IgD-negative memory B cell (primary cell): ENCODE measurements around the gene AQP5. TPM values are rescaled to one million over a fixed set of nuclear protein-coding genes. Genes with fewer than 3 reads are reported as not detected.

Experiments used
- H3K27ac Mint-ChIP-seq, 3 donors: one replicate each; pipeline ENCODE4 v1.8.0; 2020 to 2022; ENCODE audit warnings: mild to moderate bottlenecking in 3 of 3, mixed read lengths in 3 of 3, moderate library complexity in 1 of 3
- H3K27me3 Mint-ChIP-seq: one replicate; pipeline ENCODE4 v1.8.0; 2021; ENCODE audit warnings: mixed read lengths
- H3K36me3 Mint-ChIP-seq: one replicate; pipeline ENCODE4 v1.8.0; 2020; ENCODE audit warnings: mild to moderate bottlenecking, mixed read lengths
- H3K4me1 Mint-ChIP-seq, 3 donors: one replicate each; pipeline ENCODE4 v1.8.0; 2020 to 2022; ENCODE audit warnings: mixed read lengths in 3 of 3, mild to moderate bottlenecking in 1 of 3
- H3K4me3 Mint-ChIP-seq, 4 donors: one replicate each; pipeline ENCODE4 v1.8.0; 2020 to 2022; ENCODE audit warnings: mild to moderate bottlenecking in 4 of 4, mixed read lengths in 4 of 4, moderate library complexity in 3 of 4
- H3K9me3 Mint-ChIP-seq, 3 donors: one replicate each; pipeline ENCODE4 v1.8.0; 2020 to 2021; ENCODE audit warnings: mixed read lengths in 3 of 3, mild to moderate bottlenecking in 1 of 3
- polyA plus RNA-seq: library from polyadenylated mRNA; unstranded; fragments of 300-500 nt; fragmentation: Illumina TruSeq; gene quantifications from one replicate; pipeline ENCODE4 v1.2.3, GENCODE V29; 2021

Gene AQP5
- polyA plus RNA-seq, 1 donor from 2014 or later: not detected

DNA sequence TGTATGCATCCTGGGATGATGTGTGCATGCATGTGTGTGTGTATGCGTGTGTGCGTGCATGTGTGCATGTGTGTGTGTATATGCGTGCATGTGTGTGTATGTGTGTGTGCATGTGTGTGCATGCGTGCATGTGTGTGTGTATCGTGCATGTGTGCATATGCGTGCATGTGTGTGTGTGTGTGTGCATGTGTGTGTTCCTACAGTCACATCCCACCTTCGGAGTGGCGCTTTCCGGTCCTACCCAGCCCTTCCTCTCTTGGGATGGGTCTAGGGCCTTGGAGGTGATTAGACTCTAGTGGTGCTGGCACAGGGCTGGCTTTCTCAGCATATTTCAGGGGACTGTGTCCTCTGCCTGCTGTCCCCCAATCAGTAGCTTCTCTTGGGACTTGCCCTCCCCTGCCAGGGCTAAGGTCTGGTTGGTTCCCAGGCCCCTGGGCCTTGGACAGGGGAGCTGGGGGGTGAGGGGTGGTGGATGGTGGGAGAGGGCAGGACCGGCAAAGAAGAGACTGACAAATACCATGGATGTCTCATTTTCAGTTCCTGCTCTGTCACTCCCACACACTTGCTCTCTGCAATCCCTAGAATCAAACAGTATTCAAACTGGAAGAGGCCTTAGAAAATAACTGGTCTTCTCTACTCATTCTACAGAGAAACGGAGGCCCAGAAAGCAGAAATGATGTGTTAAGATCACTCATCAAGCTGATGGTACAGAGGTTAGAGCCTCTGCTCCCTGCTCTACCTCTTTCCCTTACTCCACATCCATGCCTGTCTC, 36.1 kb upstream of the AQP5 start:
- H3K36me3 Mint-ChIP-seq: no peaks in the 10 kb centered on the region
- H3K27me3 Mint-ChIP-seq: peaks cover 7% of the 10 kb centered on the region
- no peak overlapping the region for H3K4me3 Mint-ChIP-seq
- H3K27ac Mint-ChIP-seq: no peak overlapping the region
- no peaks in the 10 kb centered on the region for H3K4me1 Mint-ChIP-seq
- no peaks in the 10 kb centered on the region for H3K9me3 Mint-ChIP-seq

DNA sequence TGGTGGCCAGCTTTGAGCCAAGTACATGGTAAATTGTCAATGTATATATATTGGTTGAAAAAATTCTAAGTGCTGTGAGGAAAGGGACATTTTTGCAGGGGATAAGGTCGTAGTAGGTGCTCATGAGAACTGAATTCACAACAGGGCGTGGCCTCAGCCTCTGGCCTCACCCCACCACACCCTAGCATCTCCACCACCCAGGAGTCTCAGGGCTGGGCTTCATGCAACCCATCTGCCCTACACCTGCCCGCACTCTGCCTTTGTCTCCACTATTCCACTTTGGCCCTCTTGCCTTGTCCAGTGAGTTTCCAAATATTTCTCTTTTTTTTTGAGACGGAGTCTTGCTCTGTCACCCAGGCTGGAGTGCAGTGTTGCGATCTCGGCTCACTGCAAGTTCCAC, 33.2 kb upstream of the AQP5 start:
- H3K27ac Mint-ChIP-seq: no peak overlapping the region
- H3K27me3 Mint-ChIP-seq: peaks cover 5% of the 10 kb centered on the region
- no peaks in the 10 kb centered on the region for H3K9me3 Mint-ChIP-seq
- no peaks in the 10 kb centered on the region for H3K4me1 Mint-ChIP-seq
- H3K4me3 Mint-ChIP-seq: no peak overlapping the region
- H3K36me3 Mint-ChIP-seq: no peaks in the 10 kb centered on the region

DNA sequence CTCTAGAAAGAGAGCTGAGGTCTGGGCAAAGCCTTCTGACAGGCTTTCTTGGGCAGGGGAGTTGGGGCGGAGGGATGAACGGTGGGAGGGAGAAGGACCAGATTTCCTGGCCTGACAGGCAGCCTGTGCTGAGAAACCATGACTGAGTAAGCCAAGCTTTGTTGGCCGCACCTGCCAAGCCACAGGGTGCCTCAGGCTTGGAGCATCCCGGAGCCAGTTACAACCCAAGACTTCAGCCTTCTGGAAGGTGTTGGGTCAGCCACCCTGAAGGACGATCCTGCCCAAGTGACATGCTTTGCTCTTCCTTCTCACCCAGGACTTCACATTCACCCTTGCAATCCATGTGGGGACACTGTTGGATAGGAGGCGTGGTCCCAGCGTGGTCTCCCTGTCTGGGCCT, 32.1 kb upstream of the AQP5 start:
- Mint-ChIP-seq H3K9me3 (no peaks in the 10 kb centered on the region), H3K4me3 (no peak overlapping the region), H3K4me1 (no peaks in the 10 kb centered on the region), H3K27me3 (peaks cover 5% of the 10 kb centered on the region), H3K27ac (no peak overlapping the region), H3K36me3 (no peaks in the 10 kb centered on the region)

DNA sequence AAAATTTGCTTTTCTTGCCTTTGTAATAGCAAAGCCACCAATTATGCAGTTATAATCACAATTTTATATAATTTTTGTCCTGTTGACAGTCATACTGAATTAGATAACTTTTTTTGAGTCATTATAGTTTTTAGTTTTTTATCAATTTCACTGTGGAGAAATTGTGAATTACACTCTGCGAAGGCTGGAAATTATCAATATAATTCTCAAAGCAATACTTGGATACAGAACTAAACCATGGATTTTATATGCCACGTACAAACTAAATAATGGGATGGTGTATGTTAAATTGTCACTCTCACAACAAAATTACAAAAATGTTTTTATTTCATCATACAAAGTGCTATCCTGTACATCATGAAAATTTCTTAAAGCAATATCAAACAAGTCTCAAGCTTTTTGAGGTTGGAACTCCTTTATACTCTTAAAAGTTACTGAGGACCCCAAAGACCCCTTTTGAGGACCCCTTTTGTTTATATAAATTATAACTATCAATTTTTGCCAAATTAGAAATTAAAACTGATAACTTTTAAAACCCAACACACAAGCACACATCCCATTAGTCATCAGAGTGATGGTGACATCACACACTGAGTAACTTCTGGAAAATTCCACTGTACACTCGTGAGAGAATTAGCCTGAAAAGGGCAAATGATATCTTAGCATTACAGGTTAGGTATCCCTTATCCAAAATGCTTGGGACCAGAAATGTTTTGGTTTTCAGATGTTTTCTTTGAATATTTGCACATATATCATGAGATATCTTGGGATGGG, 31.0 kb upstream of the AQP5 start:
- no peaks in the 10 kb centered on the region for H3K36me3 Mint-ChIP-seq
- peaks cover 5% of the 10 kb centered on the region for H3K27me3 Mint-ChIP-seq

DNA sequence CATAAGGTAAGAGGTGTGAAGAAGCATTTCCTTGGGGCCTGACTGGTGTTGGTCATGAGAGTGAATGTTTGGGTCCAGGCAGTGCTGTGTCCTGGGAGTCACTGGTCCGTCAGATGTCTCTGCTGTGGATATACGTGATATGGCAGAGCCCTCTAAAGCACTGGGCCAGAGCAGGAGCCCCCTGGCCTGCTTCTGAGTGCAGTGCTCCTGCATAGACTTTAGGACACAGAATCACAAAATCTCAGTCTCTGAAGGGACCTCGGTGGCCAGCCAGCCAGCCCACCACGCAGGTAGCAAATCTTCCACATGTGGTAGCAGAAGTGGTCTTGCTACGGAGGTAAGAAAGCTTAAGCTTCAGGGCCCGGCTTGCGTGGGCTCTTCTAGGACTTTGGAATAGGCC, 29.6 kb upstream of the AQP5 start:
- Mint-ChIP-seq H3K9me3 (no peaks in the 10 kb centered on the region), H3K27ac (no peak overlapping the region)

More for the DNA sequence above, 31.0 kb upstream of the AQP5 start:
- H3K9me3 Mint-ChIP-seq: no peaks in the 10 kb centered on the region
- no peak overlapping the region for H3K4me3 Mint-ChIP-seq
- no peaks in the 10 kb centered on the region for H3K4me1 Mint-ChIP-seq
- no peak overlapping the region for H3K27ac Mint-ChIP-seq

DNA sequence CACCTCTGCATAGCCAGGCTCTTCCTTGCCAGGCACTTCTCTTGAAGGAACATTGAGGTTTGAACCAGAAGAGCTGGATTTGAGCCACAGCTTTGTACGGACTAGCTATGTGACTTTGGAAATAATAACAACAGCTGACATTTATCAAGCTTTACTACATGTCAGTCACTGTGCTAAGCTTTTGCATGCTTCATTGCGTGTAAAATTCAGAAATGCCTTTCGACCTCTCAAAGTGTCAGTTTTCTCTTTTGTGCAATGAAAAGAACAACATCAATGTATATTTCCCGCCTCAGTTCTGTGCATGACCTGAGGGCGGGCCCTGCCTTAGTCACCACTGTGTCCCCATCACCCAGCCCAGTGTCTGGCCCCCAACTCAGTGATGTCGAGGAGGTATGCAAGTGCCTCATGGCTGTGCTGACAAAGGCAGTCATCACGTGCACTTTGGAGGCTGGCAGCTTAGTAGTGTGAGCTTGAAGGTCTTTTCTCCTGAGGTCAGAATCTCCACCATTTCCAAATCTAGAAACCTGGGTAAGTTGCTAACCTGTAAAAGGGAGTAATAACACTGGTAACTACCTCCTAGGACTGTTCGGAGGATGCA, 29.0 kb upstream of the AQP5 start:
- Mint-ChIP-seq H3K9me3 (no peaks in the 10 kb centered on the region), H3K4me3 (no peak overlapping the region), H3K27ac (no peak overlapping the region), H3K4me1 (no peaks in the 10 kb centered on the region), H3K27me3 (peaks cover 5% of the 10 kb centered on the region), H3K36me3 (no peaks in the 10 kb centered on the region)

More for the DNA sequence above, 29.6 kb upstream of the AQP5 start:
- no peaks in the 10 kb centered on the region for H3K4me1 Mint-ChIP-seq
- H3K36me3 Mint-ChIP-seq: no peaks in the 10 kb centered on the region
- peaks cover 5% of the 10 kb centered on the region for H3K27me3 Mint-ChIP-seq
- no peak overlapping the region for H3K4me3 Mint-ChIP-seq

DNA sequence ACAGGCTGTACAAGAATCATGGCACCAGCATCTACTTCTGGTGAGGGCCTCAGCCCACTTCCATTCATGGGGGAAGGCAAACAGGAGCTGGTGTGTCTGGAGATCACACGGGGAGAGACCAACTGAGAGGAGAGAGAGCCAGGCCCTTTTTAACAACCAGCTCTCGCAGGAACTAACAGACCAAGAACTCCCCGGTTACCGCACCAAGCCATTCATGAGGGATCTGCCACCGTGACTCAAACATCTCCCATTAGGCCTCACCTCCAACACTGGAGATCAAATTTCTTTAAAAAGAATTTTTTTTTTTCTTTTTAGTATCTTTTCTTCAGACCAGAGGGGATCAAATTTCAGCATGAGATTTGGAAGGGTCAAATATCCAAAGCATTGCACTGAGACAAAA, 27.9 kb upstream of the AQP5 start:
- H3K4me3 Mint-ChIP-seq: no peak overlapping the region
- H3K36me3 Mint-ChIP-seq: no peaks in the 10 kb centered on the region
- H3K9me3 Mint-ChIP-seq: no peaks in the 10 kb centered on the region
- H3K27ac Mint-ChIP-seq: no peak overlapping the region
- peaks cover 5% of the 10 kb centered on the region for H3K27me3 Mint-ChIP-seq
- no peaks in the 10 kb centered on the region for H3K4me1 Mint-ChIP-seq

DNA sequence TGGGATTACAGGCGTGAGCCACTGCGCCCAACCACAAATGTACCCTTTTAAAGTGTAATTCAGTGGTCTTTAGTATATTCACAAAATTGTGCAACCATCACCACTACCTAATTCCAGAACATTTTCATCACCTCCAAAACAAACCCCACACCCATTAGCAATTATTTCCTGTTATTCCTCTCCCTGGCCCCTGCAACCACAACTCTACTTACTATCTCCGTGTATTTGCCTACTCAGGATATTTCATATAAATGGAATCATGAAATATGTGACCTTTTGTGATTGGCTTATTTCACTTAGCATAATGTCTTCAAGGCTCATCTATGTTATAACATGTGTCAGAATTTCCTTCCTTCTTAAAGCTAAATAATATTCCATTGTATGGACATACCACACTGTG, 27.2 kb upstream of the AQP5 start:
- Mint-ChIP-seq H3K36me3 (no peaks in the 10 kb centered on the region), H3K9me3 (no peaks in the 10 kb centered on the region), H3K4me3 (no peak overlapping the region), H3K27ac (no peak overlapping the region), H3K27me3 (peaks cover 5% of the 10 kb centered on the region), H3K4me1 (no peaks in the 10 kb centered on the region)

DNA sequence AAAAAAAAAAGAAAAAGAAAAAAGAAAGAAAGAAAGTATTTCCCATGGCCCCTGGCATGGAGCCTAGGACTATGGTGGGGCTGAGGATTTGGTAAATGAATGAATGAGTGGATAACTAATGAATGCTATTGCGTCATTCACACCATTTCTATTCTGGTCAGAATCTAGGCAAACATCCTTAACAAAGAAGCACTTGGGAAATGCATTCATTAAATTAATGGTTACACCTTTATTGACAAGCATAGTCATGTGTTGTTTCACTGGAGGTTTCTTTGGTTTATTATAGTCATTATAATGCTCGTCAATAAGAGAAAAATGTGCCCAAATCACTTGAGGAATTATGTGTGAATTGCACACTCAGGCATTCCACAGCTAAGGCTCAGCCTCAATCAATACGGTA, 24.7 kb upstream of the AQP5 start:
- H3K9me3 Mint-ChIP-seq: no peaks in the 10 kb centered on the region
- no peak overlapping the region for H3K4me3 Mint-ChIP-seq
- H3K36me3 Mint-ChIP-seq: no peaks in the 10 kb centered on the region
- peaks cover under 1% of the 10 kb centered on the region for H3K27me3 Mint-ChIP-seq
- H3K4me1 Mint-ChIP-seq: peaks cover 2 to 4% (median 3%) of the 10 kb centered on the region in 3 donors
- H3K27ac Mint-ChIP-seq: no peak overlapping the region

DNA sequence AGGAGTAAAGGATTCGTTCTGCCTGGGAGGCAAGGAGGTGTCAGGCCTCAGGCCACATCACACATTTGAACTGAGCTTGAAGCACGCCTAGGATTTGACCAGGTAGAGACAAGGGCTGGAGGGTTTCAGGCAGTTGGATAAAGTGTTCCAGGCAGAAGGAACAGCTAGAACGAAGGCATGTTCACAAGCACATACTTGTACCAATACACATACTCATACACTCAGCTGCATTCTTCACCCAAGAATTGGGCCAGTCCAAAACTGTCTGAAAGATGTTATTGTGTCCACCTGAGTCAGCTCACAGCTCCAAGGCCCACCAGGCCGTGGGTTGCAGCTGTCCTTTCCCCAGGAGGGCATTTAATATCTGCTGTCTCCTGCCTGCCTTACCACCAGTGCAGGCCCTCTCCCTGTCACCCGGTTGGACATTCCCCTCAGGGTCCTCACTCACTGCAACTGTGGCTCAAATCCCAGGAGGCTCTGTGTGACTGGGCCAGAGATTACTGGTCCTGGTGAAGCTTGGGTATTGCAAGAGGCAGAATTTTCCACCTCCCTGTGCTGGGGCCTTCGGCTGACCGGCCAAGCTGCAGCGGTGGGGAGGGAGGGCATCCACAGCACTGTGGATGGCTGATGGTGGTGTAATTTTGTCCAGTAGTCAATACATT, 23.9 kb upstream of the AQP5 start:
- Mint-ChIP-seq H3K27ac (no peak overlapping the region), H3K9me3 (no peaks in the 10 kb centered on the region), H3K4me3 (no peak overlapping the region), H3K4me1 (peaks cover 2 to 4% (median 4%) of the 10 kb centered on the region in 3 donors), H3K27me3 (peaks cover 3% of the 10 kb centered on the region), H3K36me3 (no peaks in the 10 kb centered on the region)

DNA sequence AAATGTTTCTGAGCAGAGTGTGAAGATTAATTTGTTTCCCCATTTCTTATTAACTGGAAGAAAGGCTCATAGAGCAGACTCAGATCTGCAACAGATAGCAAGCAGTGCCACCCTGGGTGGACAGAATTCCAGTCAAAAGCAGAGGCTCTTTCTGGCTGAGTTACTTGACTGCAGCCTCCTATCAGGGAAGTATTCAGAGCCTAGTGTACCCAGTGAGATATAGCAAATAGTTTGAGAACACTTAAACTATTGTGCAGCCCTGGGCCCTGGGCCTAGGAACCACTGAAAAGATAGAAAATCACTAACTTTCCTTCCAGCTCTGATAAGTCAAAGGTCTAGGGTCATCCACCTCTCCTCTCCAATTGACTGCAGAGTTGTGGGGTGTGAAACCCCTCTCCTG, 22.4 kb upstream of the AQP5 start:
- peaks cover 3% of the 10 kb centered on the region for H3K27me3 Mint-ChIP-seq
- no peaks in the 10 kb centered on the region for H3K9me3 Mint-ChIP-seq
- peaks cover 3 to 4% (median 4%) of the 10 kb centered on the region in 3 donors for H3K4me1 Mint-ChIP-seq
- H3K36me3 Mint-ChIP-seq: no peaks in the 10 kb centered on the region
- no peak overlapping the region for H3K27ac Mint-ChIP-seq
- no peak overlapping the region for H3K4me3 Mint-ChIP-seq

DNA sequence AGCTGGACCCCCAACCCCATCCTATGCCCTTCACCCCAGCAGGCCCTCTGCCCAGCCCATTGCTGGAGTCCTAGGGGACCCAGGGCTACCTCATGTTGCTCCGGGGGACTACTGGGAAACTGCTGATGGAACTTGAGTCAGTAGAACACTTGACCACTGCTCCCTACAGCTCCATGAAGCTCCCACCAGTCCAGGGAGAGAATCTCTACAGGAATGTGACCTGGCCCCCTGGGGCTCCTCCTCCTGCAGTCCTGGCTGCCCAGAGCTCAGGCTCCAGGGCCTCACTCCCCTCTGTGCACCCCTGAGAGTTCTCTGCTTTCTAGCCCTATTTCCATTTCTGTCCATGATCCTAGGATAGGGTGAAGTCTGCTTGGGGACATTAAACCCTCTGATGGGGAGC, 22.0 kb upstream of the AQP5 start:
- H3K27me3 Mint-ChIP-seq: peaks cover 3% of the 10 kb centered on the region
- no peak overlapping the region for H3K27ac Mint-ChIP-seq
- no peaks in the 10 kb centered on the region for H3K9me3 Mint-ChIP-seq
- no peak overlapping the region for H3K4me3 Mint-ChIP-seq
- no peaks in the 10 kb centered on the region for H3K36me3 Mint-ChIP-seq
- H3K4me1 Mint-ChIP-seq: peaks cover 3 to 4% (median 4%) of the 10 kb centered on the region in 3 donors

DNA sequence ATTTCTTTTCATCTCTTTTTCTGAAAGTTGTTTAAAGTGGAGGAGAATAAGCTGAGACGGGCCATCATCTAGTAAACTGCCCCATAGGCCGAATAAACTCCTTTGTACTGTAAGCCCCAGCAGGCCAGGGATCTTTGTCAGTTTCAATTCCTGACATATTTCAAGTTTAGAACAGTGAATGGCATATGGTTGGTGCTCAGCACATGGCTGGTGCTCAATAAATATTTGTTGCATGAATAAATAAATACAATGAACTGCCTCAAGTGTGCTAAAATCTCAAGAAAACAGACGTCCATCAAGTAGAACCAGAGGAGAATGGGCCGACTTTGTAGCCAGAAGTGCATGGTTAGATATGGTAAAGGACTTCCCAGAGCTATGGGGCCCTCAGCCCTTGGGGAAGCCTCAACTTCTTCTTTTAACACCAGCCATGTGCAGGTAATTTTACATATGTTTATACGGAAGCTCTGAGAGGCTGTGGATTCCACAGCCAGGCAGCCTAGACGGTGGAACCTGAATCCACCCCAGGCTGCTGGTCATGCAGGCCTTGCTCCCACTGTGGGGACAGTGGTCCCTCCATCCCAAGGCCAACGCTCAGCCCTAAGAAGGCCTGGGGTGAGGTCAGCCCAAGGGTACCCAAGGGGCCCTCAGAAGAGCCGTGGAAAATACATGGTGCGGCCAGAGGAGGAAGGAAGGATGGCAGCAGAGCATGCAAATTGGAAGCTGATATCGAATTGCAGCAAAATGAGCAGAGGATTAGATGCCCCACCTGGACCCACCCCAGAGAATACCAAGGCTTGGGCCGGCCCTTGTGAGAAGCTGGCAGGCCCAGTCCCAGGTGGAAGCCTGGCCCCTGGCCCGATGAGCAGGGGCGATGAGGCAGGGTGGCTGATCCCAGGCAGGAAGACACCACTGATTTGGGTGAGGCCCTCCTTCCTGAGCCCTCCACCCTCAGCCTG, 19.8 kb upstream of the AQP5 start:
- Mint-ChIP-seq H3K27me3 (peaks cover 8% of the 10 kb centered on the region), H3K4me1 (peaks cover 3 to 16% (median 14%) of the 10 kb centered on the region in 3 donors), H3K36me3 (no peaks in the 10 kb centered on the region), H3K27ac (peak overlapping the region in 1 of 3 donors; percentile 5), H3K4me3 (peak overlapping the region in 1 of 4 donors; percentile 70), H3K9me3 (no peaks in the 10 kb centered on the region)

DNA sequence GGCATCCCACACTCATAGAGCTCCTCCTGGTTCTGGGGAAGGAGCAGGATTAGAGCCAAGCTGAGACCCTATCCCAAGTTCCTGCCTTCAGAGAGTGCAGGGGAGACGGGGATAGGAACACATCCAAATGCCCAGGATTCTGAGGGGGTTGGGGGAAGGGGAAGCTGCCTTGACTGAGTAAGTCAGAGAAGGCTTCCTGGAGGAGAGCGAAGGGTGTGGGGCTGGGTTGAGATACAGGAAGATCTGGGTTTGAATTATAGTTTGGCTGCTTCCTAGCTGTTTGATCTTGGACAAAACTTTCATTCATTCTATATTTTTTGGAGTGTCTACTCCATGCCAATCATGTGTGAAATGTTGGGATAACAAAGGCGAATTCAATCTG, 19.2 kb upstream of the AQP5 start:
- H3K9me3 Mint-ChIP-seq: no peaks in the 10 kb centered on the region
- H3K4me3 Mint-ChIP-seq: no peak overlapping the region
- H3K27ac Mint-ChIP-seq: no peak overlapping the region
- H3K4me1 Mint-ChIP-seq: peaks cover 3 to 16% (median 14%) of the 10 kb centered on the region in 3 donors
- H3K27me3 Mint-ChIP-seq: peaks cover 10% of the 10 kb centered on the region
- H3K36me3 Mint-ChIP-seq: no peaks in the 10 kb centered on the region
